Activated CD4-positive, CD25-positive, alpha-beta regulatory T cell treated with anti-CD3 and anti-CD28 coated beads, Interleukin-2, amount 50 U/mL, for 16 hours (primary cell): Measurements from ENCODE around the gene ARHGAP19.

Experiments used
- DNase-seq: peaks from one replicate; pipeline ENCODE4 v3.0.0-alpha.2; 2020; ENCODE audit warnings: low read depth, low spot score

ARHGAP19 gene

GRCh38 chr10:97228775-97229157 lies 63.7 kb downstream of the ARHGAP19 start:
- no peak for DNase-seq

GRCh38 chr10:97228130-97228774 lies 64.2 kb downstream of the ARHGAP19 start:
- no peak for DNase-seq

- no peak for DNase-seq
Measured at GRCh38 chr10:97226398-97226797, 66.0 kb downstream of the ARHGAP19 start.

GRCh38 chr10:97224483-97225435 lies 67.7 kb downstream of the ARHGAP19 start:
- no peak for DNase-seq

- no peak for DNase-seq
Measured at GRCh38 chr10:97222326-97222961, 70.0 kb downstream of the ARHGAP19 start.

- no peak for DNase-seq
Measured at GRCh38 chr10:97220355-97220754, 72.1 kb downstream of the ARHGAP19 start.

GRCh38 chr10:97217299-97217698 lies 75.1 kb downstream of the ARHGAP19 start:
- DNase-seq: no peak

GRCh38 chr10:97215619-97216260 lies 76.7 kb downstream of the ARHGAP19 start:
- DNase-seq: no peak

GRCh38 chr10:97213431-97213830 lies 79.0 kb downstream of the ARHGAP19 start:
- no peak for DNase-seq

- no peak for DNase-seq
Measured at GRCh38 chr10:97211229-97211628, 81.2 kb downstream of the ARHGAP19 start.

- DNase-seq: peak; percentile 39
Measured at GRCh38 chr10:97210543-97210960, 81.9 kb downstream of the ARHGAP19 start.

- DNase-seq: no peak
Measured at GRCh38 chr10:97207756-97208346, 84.6 kb downstream of the ARHGAP19 start.

GRCh38 chr10:97207131-97207530 lies 85.3 kb downstream of the ARHGAP19 start:
- DNase-seq: no peak

- DNase-seq: no peak
Measured at GRCh38 chr10:97204826-97205679, 87.4 kb downstream of the ARHGAP19 start.

GRCh38 chr10:97203220-97203619 lies 89.2 kb downstream of the ARHGAP19 start:
- DNase-seq: no peak

GRCh38 chr10:97200616-97201015 lies 91.8 kb downstream of the ARHGAP19 start:
- DNase-seq: no peak

GRCh38 chr10:97199152-97199551 lies 93.3 kb downstream of the ARHGAP19 start:
- no peak for DNase-seq

- DNase-seq: no peak
Measured at GRCh38 chr10:97197030-97197500, 95.4 kb downstream of the ARHGAP19 start.

- DNase-seq: peak; percentile 7
Measured at GRCh38 chr10:97196223-97197029, 96.0 kb downstream of the ARHGAP19 start.
